ENCODE data around the gene USF3. TPM values are rescaled to one million over a fixed set of nuclear protein-coding genes. Genes with fewer than 3 reads are reported as not detected.

USF3 gene
- total RNA-seq, 1 donor from 2014 or later = 11.3 TPM

GRCh38 chr3:113695431-113695785, 1.0 kb downstream of the USF3 start:
- no peak for TF ChIP-seq CTCF (IDR thresholded peaks at IDR 0.05; ENCODE audit: insufficient read depth, low read length, poor library complexity, severe bottlenecking)
- DNase-seq (ENCODE audit: low read depth) = no peak
- no peaks in the 10 kb centered on the region for H3K27me3 ChIP-seq (ENCODE audit: control insufficient read depth, insufficient read depth, low read length)

GRCh38 chr3:113690482-113690881, 6.0 kb downstream of the USF3 start:
- Histone ChIP-seq H3K36me3 (ENCODE audit: control insufficient read depth, insufficient read depth, low read length) (no peaks in the 10 kb centered on the region), H3K27me3 (ENCODE audit: control insufficient read depth, insufficient read depth, low read length) (no peaks in the 10 kb centered on the region), H3K4me3 (ENCODE audit: low read depth, low read length) (no peak overlapping the region)
- TF ChIP-seq CTCF (IDR thresholded peaks at IDR 0.05; ENCODE audit: insufficient read depth, low read length, poor library complexity, severe bottlenecking) = no peak
- no peak for DNase-seq (ENCODE audit: low read depth)

More at GRCh38 chr3:113695431-113695785, 1.0 kb downstream of the USF3 start:
- H3K4me3 ChIP-seq (ENCODE audit: low read depth, low read length) = peak overlapping the region; percentile 86
- H3K36me3 ChIP-seq (ENCODE audit: control insufficient read depth, insufficient read depth, low read length) = no peaks in the 10 kb centered on the region

GRCh38 chr3:113685956-113686721, 10.3 kb downstream of the USF3 start:
- Histone ChIP-seq H3K4me3 (ENCODE audit: low read depth, low read length) (no peak overlapping the region), H3K27me3 (ENCODE audit: control insufficient read depth, insufficient read depth, low read length) (no peaks in the 10 kb centered on the region)
- peak; percentile 25 for DNase-seq (ENCODE audit: low read depth)

GRCh38 chr3:113685124-113685523, 11.3 kb downstream of the USF3 start:
- no peaks in the 10 kb centered on the region for H3K27me3 ChIP-seq (ENCODE audit: control insufficient read depth, insufficient read depth, low read length)
- no peaks in the 10 kb centered on the region for H3K36me3 ChIP-seq (ENCODE audit: control insufficient read depth, insufficient read depth, low read length)
- no peak for DNase-seq (ENCODE audit: low read depth)
- H3K4me3 ChIP-seq (ENCODE audit: low read depth, low read length) = no peak overlapping the region
- TF ChIP-seq CTCF (IDR thresholded peaks at IDR 0.05; ENCODE audit: insufficient read depth, low read length, poor library complexity, severe bottlenecking) = no peak

More at GRCh38 chr3:113685956-113686721, 10.3 kb downstream of the USF3 start:
- no peaks in the 10 kb centered on the region for H3K36me3 ChIP-seq (ENCODE audit: control insufficient read depth, insufficient read depth, low read length)
- TF ChIP-seq CTCF (IDR thresholded peaks at IDR 0.05; ENCODE audit: insufficient read depth, low read length, poor library complexity, severe bottlenecking) = no peak

- Histone ChIP-seq H3K4me3 (ENCODE audit: low read depth, low read length) (no peak overlapping the region), H3K36me3 (ENCODE audit: control insufficient read depth, insufficient read depth, low read length) (no peaks in the 10 kb centered on the region), H3K27me3 (ENCODE audit: control insufficient read depth, insufficient read depth, low read length) (no peaks in the 10 kb centered on the region)
- DNase-seq (ENCODE audit: low read depth) = no peak
- TF ChIP-seq CTCF (IDR thresholded peaks at IDR 0.05; ENCODE audit: insufficient read depth, low read length, poor library complexity, severe bottlenecking) = no peak
These were observed 12.1 kb downstream of the USF3 start for GRCh38 chr3:113684271-113684819.
